HG02678 (cell line): Measurements from ENCODE around the gene TERB2.
A peak's percentile ranks its signal among the peaks of the same experiment; 100 is the strongest.
"Not testable (repeated sequence)": the region's sequence is repeated elsewhere in the genome, so short reads cannot be mapped to it uniquely, and the experiment has no call there.

Experiments
- ATAC-seq: cut with Tn5 transposase; IDR thresholded peaks from one replicate; pipeline ENCODE4 v1.9.1; 2021; ENCODE audit warnings: mild to moderate bottlenecking, moderate library complexity; ENCODE audit not compliant: unreplicated experiment

TERB2 gene

DNA sequence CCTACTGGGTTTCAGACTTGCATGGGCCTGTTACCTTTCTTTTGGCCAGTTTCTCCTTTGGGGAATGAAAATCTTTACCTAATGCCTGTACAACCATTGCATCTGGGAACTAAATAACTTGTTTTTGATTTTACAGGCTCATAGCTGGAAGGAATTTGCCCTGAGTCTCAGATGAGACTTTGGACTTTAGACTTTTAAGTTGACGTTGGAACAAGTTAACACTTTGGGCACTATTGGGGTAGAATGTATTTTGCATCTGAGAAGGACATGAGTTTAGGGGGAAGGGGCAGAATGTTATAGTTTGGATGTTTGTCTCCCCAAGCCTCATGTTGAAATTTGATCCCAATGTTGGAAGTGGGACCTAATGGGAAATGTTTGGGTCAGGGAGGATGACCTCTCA, 44.7 kb downstream of the TERB2 start:
- not testable (repeated sequence) for ATAC-seq

DNA sequence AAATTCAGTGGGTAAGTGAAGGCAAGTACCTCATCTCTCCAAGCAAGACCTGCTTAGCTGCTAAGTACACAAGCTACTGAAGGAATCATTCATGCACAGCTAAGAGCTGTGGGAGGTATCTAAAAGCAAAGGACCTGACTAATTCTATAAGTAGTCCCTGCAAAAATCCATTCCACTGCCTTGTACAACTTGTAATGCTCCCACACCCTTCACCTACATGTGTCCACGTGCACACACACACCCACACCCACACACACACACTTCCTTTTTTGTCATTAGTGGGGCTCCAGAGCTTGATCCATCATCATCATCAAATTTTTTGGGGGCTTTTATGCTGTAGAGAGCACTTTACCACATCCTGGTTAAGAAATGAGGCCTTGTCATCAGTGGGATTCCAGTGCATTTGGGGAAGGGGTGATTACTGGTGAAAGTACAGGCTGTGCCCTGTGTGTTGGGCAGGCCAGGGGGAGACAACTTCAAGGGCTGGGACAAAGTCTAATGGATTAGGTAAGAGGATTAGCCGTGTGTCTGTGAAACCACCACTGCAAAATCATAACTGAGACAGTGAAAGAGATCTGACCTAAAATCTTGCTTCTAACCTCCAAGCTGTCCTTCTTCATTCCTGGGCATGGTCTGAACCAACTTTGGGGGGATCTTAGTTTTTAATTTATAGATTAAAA, 47.4 kb downstream of the TERB2 start:
- not testable (repeated sequence) for ATAC-seq

DNA sequence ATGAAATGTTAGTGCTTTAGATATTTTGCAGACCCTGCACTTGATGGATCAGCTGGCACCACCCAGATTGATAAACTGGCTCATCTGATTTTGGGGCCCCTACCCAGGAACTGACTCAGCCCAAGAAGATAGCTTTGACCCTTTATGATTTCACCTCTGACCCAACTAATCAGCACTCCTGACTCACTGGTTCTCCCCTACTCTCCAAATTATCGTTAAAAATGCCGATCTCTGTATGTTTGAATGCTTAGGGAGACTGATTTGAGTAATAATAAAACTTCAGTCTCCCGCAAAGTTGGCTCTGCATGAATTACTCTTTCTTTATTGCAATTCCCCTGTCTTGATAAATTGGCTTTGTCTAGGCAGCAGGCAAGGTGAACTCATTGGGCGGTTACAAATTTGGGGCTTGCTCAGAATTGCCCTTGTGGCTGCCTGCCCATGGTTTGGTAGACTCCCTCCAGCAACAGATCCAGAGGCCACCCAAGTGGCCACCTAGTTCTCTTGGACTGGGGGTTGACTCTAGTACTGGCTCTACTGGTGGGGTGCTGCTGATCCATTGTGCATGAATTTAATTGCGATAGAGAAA, 48.2 kb downstream of the TERB2 start:
- not testable (repeated sequence) for ATAC-seq

DNA sequence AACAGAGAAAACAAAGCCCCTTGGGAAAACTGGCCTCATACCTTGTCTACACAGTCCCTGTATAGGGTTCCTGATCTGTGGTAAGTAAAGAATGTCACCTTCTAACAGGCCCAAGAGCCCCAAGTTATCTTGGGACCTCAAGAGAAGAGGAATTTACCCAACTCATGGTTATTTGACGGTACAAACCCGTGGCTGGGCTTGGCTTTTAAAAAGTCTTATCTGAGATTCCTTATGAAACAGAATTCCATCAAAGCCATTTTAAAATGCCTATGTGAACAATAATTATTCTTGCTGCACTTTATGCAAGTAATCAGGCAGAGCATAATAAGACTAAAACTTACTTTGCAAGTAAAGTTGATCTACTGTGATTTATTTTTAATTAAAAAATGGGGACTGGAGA, 52.6 kb downstream of the TERB2 start:
- no peak for ATAC-seq

DNA sequence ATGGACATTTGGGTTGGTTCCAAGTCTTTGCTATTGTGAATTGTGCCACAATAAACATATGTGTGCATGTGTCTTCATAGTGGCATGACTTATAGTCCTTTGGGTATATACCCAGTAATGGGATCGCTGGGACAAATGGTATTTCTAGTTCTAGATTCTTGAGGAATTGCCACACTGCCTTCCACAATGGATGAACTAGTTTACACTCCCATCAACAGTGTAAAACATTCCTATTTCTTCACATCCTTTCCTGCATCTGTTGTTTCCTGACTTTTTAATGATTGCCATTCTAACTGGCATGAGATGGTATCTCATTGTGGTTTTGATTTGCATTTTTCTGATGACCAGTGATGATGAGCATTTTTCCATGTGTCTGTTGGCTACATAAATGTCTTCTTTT, 58.6 kb downstream of the TERB2 start:
- ATAC-seq: not testable (repeated sequence)

DNA sequence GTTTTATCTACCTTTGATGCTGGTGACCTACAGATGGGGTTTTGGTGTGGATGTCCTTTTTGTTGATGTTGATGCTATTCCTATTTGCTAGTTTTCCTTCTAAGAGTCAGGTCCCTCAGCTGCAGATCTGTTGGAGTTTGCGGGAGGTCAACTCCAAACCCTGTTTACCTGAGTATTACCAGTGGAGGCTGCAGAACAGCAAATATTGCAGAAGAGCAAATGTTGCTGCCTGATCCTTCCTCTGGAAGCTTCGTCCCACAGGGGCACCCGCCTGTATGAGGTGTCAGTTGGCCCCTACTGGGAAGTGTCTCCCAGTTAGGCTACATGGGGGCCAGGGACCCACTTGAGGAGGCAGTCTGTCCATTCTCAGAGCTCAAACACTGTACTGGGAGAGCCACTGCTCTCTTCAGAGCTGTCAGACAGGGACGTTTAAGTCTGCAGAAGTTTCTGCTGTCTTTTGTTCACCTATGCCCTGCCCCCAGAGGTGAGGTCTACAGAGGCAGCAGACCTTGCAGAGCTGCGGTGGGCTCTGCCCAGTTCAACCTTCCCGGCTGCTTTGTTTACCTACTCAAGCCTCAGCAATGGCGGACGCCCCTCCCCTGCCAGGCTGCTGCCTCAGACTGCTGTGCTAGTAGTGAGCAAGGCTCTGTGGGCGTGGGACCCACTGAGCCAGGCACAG, 63.9 kb downstream of the TERB2 start:
- not testable (repeated sequence) for ATAC-seq

DNA sequence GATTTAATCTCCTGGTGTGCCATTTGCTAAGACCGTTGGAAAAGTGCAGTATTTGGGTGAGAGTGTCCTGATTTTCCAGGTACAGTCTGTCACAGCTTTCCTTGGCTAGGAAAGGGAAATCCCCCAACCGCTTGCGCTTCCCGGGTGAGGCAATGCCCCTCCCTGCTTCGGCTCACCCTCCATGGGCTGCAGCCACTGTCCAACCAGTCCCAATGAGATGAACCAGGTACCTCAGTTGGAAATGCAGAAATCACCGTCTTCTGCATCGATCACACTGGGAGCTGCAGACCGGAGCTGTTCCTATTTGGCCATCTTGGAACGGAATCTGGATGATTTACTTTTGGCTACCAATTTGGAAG, 64.4 kb downstream of the TERB2 start:
- not testable (repeated sequence) for ATAC-seq

DNA sequence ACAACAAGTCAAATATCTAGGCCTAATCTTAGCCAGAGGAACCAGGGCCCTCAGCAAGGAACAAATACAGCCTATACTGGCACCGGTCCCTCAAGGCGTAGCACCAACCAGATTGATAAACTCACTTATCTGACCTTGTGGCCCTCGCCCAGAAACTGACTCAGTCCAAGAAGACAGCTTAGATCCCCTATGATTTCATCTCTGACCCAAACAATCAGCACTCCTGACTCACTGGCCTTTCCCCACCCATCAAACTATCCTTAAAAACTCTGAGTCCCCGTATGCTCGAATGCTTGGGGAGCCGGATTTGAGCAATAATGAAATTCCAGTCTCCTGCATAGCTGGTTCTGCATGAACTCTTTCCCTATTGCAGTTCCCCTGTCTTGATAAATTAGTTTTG, 64.9 kb downstream of the TERB2 start:
- no peak for ATAC-seq

DNA sequence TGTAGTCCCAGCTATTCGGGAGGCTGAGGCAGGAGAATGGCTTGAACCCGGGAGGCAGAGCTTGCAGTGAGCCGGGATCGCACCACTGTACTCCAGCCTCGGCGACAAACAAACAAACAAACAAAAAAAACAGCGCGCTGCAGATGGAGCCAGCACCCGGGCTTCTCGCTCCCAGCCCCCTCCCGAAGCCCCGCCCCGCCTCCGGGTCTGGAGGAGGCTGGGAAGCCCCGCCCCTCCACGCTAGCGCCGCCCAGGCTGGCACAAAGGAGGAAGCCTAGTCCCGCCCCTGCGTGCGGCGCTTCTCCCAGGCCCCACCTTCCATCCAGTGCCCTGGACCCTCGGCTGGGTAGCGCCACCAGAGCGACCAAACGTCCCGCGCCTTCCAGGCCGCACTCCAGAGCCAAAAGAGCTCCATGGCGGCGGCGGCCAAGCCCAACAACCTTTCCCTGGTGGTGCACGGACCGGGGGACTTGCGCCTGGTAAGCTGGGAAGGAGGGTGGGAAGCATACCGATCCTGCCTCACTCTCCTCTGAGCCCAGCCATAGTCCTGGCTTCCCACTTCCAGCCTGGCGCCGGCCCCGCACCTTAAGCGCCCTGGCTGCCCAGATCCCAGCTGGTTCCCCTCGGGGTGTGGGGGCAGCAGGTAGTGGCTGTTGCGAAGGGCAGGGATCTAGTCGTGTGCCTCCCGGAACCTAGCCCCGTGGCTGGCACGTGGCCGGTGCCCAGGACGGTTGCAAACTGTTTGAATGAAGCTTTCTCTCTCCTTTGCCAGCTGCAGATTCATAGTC, 66.6 kb downstream of the TERB2 start, which contains the start of gene SORD:
SORD (plus strand) TSS at position 325 of the 788 bp plus-strand sequence; CDS start at position 414, 89 bp downstream.
- peak; percentile 98 for ATAC-seq

DNA sequence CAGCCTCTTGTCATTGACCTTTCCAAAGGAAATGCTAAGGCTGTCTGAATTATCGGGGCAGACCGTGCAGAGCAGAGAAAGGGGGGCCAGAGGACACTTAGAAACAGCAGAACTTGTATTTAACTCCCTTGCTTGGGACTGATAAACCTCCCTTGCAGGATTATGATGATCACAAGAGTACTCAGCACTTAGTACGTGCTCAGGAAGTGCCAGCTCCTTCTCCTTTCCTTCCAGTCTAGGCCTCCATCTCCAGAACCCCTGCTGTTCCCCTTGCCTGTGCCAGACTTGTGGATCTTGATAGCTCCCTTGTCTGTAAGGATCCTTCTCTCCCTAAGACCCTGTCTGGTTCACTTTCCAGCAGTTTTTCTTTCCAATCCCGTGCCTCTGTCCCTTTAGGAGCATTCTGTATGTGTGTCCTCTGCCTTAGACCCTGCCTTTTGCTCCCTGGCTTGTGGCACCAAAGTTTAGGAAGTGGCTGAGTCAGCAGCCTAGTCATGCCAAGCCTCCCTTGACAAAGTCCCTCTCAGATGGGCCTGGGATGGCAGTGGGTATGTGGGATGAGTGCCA, 67.3 kb downstream of the TERB2 start:
- ATAC-seq: no peak

DNA sequence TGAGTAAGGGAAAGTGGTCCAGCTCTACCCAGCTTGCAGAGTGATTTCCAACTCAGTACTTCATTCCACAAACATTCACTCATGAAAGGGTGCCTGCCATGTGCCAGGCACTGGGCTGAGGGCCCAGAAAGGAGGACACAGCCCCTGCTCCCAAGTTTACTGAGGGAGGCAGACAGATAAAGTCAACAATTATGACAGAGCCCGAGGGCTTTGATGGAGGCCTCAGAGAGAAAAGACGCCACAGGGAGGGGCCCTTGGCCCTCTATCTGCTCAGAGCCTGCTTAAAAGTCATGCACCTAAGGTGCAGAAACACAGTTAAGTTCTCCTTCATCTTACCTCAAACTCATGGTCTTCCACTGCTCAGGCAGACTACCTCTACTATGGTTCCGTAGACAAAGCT, 68.2 kb downstream of the TERB2 start:
- ATAC-seq: not testable (repeated sequence)

DNA sequence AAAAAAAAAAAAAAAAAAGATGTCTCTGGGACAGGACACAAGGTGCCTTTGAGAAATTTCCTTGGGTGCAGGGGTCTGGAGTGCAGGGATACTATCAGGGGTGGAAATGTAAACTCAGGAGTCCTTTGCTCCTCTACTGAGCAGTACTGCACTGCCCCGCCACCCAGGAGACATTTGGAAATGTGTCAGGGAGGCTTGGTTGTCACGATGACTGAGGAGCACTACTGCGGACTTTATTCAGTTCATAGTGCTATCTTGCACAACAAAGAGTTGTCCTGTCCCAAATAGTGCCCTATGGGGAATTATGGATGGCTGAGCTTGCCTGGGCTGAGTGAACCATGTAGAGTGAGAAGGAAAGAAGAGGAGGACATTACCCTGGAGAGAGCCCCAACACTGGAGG, 69.1 kb downstream of the TERB2 start:
- not testable (repeated sequence) for ATAC-seq

DNA sequence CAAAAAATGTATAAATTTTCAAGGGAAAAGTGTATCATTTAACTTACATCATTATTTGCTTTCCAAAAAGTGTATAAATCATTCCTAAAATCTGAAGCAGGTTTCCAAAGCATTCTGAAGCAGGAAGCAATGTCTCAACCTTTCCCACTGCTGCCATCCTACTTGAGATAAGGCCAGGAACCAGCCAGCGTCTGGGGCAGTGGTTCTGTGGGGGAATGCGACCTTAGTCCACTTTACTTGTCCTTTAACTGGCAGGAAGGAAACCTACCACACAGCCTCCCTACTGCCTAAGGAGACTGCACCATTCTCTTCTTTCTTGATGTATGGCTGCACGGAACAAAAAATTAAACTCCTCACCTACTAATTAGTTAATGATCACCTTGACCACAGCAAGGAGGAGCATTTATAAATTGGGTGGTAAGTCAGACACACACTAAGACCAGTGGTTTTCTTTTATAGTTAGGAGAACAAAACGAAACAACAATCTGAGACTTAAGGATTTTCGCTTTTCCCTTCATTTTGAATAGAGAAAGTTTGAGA, 70.2 kb downstream of the TERB2 start:
- no peak for ATAC-seq

DNA sequence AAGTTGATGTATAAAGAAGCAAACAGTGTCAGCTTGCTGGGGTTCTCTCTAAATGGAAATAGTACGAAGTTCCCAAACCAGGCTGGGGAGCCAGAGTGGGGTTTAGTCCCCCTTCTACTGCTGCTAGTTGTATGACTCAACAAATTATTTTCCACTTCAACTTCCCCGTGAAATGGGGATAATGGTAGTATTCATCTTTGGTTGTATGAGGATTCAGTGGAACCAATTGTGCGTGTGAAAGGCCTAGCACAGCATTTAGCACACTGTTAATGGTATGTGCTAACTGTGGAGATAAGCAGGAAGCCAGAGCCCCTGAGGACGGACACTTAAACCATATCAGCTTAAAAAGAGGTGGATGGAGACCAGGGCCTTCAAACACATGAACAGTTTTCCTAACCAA, 70.7 kb downstream of the TERB2 start:
- ATAC-seq: no peak
